ENCODE results near the gene C1orf226. TPM values are rescaled to one million over a fixed set of nuclear protein-coding genes. Genes with fewer than 3 reads are reported as not detected.

Gene C1orf226
- total and polyA plus RNA-seq, 2 of the 8 experiments (the other 6 are each of a cell fraction or from before 2014, with no cell fraction given), result 8.2 to 18.8 TPM

GRCh38 chr1:162383091-162383490, 1.6 kb downstream of the C1orf226 start:
- Histone ChIP-seq H2BK12ac (ENCODE audit: low read depth, low read length) (no peak overlapping the region), H3K9ac (replicated peaks in 1 of 4; ENCODE audit: extremely low read depth in 1 of 4, low read depth in 3 of 4, low read length in 3 of 4) (no peak overlapping the region), H2BK120ac (replicated peaks; ENCODE audit: low read depth, low read length) (no peak overlapping the region), H4K8ac (ENCODE audit: extremely low read depth, insufficient read depth, low read length) (no peak overlapping the region), H3K4me1 (replicated peaks in 1 of 4; ENCODE audit: control insufficient read depth in 3 of 4, insufficient read depth in 4 of 4, low read length in 3 of 4) (0 out of 7 replicates have a peak, but pooled peaks cover 0 to under 1% (median 0%) of the 10 kb centered on the region in 4 experiments), H3K18ac (ENCODE audit: extremely low read depth, low read length) (no peak overlapping the region), H3K9me3 (ENCODE audit: insufficient read depth in 2 of 2, low read depth in 1 of 2, low read length in 1 of 2) (no peaks in the 10 kb centered on the region), H3K14ac (ENCODE audit: insufficient read length) (no peak overlapping the region), H3K56ac (replicated peaks; ENCODE audit: insufficient read length, low read depth, low read length) (no peak overlapping the region), H2BK15ac (ENCODE audit: low read length) (no peak overlapping the region), H3K4ac (replicated peaks; ENCODE audit: insufficient read length, low read depth, low read length) (no peak overlapping the region), H3K23me2 (ENCODE audit: low read depth, low read length) (no peaks in the 10 kb centered on the region), H3K27me3 (replicated peaks in 1 of 4; ENCODE audit: control insufficient read depth in 3 of 4, extremely low read depth in 1 of 4, insufficient read depth in 3 of 4, low read length in 3 of 4) (no peaks in the 10 kb centered on the region), H4K5ac (ENCODE audit: insufficient read length, low read depth, low read length) (no peak overlapping the region), H3K79me2 (ENCODE audit: control insufficient read depth in 1 of 2, insufficient read depth in 2 of 2, low read length in 2 of 2) (no peaks in the 10 kb centered on the region), H2AFZ (ENCODE audit: low read length) (no peak overlapping the region), H2BK20ac (ENCODE audit: low read length) (no peak overlapping the region), H3K4me3 (ENCODE audit: extremely low read depth in 1 of 4, insufficient read depth in 2 of 4, low read depth in 3 of 4, low read length in 4 of 4) (no peak overlapping the region), H3K79me1 (ENCODE audit: low read depth, low read length) (no peaks in the 10 kb centered on the region), H4K91ac (replicated peaks; ENCODE audit: insufficient read length, low read length) (no peak overlapping the region), H3K36me3 (ENCODE audit: control insufficient read depth in 2 of 4, insufficient read depth in 4 of 4, low read length in 3 of 4) (peaks cover 0 to 5% (median 2%) of the 10 kb centered on the region in 4 experiments; a peak in 1 of 8 replicates), H3K4me2 (ENCODE audit: insufficient read depth in 1 of 2, low read depth in 2 of 2, low read length in 2 of 2) (no peak overlapping the region), H3K27ac (ENCODE audit: low read depth, low read length) (no peak overlapping the region), H4K20me1 (replicated peaks in 1 of 2; ENCODE audit: control insufficient read depth in 1 of 2, insufficient read depth in 2 of 2, low read length in 2 of 2) (no peaks in the 10 kb centered on the region), H3K23ac (ENCODE audit: insufficient read length) (no peak overlapping the region), H2BK5ac (ENCODE audit: low read depth, low read length) (no peak overlapping the region), H2AK5ac (ENCODE audit: low read depth, low read length) (no peak overlapping the region)
- FAIRE-seq (no peak), DNase-seq (ENCODE audit: low read depth in 1 of 2, low spot score in 2 of 2) (no peak)
- TF ChIP-seq KDM5A (IDR thresholded peaks at IDR 0.05; ENCODE audit: low read length) (no peak), EGR1 (IDR thresholded peaks at IDR 0.05; ENCODE audit: borderline replicate concordance, low read depth, low read length) (no peak)
- 96% methylated on average over 6 of the region's 6 CpGs; no CpG with 5 or more reads in 1 of the 2 experiments for WGBS, 2 experiments (ENCODE audit: extremely low coverage in 1 of 2, insufficient coverage in 1 of 2, insufficient read length in 1 of 2, insufficient replicate concordance in 2 of 2, low coverage in 1 of 2, low lambda C conversion rate in 2 of 2, missing lambda C conversion rate in 1 of 2)
- ChIA-PET CTCF (ENCODE audit: partially characterized antibody) (interaction anchor here (0.6 to 8.1 kb wide), 7 partner anchors 9 to 346 kb away, joined by 3 to 44 read pairs (median 4); no protein-coding TSS in a partner anchor), POLR2A (ENCODE audit: partially characterized antibody) (interaction anchor here (1.1 kb wide), 1 partner anchor 16 kb away, joined by 3 read pairs; no protein-coding TSS in a partner anchor)

Measured in H1 (cell line).